ENCODE results near the gene CFP.
"Not testable (repeated sequence)": the region's sequence is repeated elsewhere in the genome, so short reads cannot be mapped to it uniquely, and the experiment has no call there.

CFP gene

DNA sequence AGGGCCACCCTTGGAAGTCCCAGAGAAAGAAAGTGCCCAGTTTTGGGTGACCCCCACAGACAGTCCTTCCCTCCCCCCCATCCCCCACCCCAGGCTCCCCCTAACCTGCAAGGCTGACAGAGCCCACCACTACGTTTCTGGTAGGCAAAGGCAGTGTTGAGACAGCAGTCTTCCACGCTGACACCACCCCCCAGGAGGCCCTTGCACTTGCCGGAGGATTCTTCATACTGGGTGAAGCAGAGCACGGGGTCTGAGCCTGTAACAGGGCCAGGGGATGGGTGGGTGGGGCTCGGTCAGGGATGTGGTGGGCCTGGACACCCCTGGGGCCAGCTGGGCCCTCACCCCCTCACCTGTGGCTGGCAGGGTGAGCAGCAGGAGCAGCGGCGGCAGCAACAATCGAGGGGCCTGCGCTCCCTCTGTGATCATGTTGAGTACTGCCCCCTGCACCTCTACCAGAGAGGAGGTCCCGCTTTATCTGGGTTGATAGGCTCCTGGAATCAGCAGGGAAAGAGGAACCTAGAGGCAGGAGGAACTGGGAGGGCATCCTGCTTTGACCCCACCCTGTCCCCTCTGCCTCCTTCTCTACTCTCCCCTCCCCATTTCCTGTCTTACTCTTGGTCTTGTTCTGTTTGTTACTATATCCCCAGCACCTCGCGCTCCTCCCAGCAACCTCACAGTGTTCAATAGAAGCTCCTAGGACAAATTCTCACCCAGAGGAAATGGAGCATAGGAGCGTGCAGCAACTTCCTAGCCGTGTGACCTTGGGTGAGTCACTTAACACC lies at the start of gene CFP:
Gene CFP (minus strand): TSS at position 512 of the 782 bp plus-strand sequence. CDS start 86 bp downstream, at position 426.
- no peak for DNase-seq

DNA sequence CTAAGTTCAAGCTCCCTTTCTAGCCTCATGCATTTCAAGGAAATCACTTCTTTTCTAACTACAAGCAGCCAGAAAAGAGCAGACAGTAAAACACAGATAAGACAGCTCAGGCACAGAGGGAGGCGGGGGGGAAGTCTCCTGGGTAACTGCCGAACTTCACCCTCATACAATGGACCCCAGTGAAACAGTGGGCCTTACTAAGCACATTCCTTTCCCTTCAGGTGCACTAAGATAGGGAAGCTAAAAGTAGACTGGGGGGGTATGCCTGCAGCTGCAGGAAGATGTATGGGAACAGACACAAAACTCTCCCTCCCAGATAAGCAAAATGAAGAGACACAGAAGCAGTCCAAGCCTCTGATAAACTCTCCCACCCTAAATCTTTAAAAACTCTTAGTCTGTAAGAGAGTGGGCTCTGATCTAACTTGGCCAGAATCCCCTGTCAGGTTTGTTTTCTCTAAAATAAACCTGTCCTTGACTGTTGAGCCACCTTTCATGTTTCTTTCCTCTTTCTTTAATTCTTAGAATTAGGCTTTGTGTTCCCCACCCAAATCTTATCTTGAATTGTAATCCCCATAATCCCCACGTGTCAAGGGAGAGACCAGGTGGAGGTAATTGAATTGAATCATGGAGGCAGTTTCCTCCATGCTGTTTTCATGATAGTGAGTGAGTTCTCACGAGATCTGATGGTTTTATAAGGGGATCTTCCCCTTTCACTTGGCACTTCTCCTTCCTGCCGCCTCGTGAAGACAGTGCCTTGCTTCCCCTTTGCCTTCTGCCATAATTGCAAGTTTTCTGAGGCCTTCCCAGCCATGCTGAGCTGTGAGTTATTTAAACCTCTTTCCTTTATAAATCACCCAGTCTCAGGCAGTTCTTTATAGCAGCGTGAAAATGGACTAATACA lies 46.5 kb upstream of the CFP start:
- DNase-seq, result not testable (repeated sequence)

DNA sequence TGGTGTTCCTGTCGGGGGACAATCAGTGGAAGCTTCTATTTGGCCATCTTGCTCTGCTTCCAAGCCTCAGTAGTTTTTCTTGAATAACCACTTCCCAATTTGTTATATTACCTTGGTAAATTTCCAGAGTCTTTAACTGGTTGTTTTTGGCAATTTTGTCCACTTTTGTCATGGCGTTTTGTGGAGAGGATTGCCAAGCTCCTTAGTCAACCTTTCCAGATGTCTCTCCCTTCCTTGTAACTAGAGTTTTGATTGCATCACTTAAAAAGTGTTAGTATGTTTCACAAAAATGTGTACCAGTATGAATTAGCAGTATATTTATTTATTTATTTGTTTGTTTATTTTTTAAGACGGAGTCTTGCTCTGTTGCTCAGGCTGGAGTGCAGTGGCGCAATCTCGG lies 45.0 kb upstream of the CFP start:
- DNase-seq, result no peak

DNA sequence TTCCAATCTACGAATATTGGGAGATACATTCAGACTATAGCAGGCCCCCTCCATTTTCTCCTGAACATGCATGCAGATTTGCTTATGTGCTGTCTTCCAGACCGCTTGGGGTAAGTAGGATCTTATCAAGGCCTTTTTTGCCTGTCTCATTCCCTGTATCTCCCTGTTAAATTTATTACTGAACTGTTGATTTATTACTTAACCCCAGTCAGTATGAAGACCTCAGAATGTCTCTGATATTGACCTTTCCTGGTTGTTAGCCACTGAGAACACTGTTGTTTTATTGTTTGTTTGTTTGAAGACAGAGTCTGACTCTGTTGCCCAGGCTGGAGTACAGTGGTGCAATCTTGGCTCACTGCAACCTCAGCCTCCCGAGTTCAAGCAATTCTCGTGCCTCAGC lies 36.1 kb upstream of the CFP start:
- DNase-seq, result not testable (repeated sequence)

DNA sequence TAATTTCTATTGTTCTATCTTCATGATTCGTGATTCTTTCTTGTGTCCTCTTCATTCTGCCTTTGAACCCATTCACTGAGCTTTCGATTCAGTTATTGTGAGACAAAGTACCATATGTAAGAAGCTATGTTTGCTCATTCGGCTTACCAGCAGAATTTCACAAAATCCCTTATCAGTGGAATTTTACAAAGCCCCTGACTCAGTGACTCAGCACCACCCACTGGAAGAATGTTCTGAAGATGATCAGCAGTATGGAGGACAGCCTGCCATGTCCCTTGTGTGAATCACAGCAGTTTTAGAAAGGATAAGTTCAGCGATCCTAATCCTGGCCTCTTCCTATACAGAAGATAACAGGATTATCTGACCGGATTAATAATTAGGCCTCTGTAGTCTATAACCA lies 35.0 kb upstream of the CFP start:
- no peak for DNase-seq

DNA sequence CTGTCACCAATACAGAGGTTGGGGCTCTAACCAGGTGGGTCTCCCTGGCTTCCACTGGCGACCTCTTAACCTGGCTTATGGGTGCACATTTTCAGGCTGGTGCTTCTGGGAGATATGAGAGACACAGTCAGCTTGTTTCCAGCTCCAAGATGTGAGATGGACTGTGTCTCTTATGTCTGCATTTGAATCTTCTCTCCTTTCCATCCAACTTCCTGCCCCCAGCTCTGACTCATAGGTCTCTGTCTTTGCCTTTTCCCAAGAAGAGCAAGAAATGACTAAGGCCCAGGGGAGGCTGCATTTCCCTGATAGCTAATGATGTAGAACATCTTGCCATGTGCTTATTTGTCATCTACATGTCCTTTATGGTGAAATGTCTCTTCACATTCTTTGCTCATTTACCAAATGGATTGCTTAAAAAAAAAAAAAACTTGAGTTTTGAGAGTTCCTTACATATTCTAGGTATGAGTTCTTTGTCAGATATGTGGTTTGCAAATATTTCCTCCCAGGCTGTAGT lies 32.5 kb upstream of the CFP start:
- DNase-seq, result peak; percentile 55

DNA sequence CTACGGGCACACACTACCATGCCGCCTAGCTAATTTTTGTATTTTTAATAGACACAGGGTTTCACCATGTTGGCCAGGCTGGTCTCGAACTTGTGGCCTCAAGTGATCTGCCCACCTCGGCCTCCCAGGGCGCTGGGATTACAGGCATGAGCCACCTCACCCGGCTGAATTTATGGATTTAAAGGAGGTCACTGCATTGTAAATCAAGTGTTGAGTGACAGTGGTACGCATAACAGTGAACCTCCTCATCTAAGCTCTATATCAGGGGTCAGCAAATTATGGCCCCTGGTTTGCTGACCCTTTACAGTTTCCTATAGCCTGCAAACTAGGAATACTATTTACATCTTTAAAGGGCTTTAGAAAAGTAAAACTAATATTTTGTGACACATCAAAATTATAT lies 31.8 kb upstream of the CFP start:
- no peak for DNase-seq

DNA sequence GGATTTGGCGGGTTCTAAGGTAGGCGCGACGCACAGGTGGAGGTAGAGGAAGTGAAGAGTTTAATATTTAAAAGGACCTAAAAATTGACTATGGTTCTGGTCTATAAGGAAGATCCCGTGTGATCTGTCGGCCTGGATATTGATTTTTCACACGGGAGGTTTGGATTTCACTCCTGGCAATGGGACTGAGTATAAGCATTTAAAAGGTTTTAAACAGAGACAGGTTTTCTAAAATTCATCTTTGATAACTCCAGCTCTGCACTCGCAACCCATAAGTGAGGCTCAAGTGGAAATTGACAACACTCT lies 29.6 kb upstream of the CFP start:
- DNase-seq, result no peak

DNA sequence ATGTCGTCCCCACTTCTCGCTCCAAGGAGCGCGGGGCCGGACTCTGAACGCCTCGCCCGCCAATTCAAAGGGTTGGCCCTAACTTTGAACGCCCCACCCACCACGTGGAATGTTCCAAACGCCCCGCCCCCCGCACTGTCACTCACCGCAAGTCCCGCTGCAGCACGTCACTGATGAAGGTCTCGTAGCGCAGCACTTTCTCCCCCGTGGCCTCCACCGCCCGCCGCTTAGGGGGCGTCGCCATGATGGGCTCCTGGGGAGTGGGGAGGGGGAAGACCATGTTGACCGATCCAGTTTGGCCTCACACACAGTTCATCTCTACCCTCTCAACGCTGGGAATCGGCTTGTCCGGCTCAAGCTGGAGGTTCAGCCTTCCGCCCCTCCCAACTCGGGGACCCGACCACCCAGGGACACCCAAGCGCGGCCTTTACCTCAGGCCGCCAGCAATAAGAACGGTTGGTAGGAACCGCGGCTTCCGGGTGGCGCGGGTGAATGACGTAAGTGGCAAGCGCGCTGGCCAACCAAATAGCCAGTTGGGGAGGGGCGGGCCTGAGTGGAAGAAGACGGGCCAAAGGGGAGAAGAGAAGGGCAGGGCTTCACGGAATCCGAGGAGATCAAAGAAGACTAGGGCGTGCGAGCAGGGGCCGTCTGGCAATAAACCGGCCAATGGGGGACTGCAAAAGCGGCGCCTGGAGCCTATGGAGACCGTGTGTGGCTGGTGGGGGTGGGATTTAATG lies 29.1 kb upstream of the CFP start, which contains the start of gene UXT:
Gene UXT (minus strand): TSS at position 497 of the 737 bp plus-strand sequence. CDS start 253 bp downstream, at position 244.
- peak; percentile 85 for DNase-seq

DNA sequence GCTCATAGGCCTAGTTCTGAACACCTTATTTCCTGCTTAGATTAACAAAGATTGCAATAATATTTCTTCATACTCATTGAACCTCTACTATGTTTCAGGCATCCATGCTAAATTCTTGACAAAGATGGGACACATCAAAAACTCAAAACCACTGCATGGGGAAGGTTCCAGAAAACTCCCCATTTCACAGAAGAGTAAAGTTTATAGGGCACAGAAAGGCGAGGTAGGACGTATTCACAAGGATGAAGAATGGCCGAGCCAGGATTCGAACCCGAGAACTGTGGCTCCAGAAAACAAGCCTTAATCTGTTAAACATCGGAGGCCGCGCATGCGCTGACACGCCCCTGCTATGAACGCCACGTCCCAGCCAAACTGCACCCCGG lies 28.6 kb upstream of the CFP start:
- no peak for DNase-seq

DNA sequence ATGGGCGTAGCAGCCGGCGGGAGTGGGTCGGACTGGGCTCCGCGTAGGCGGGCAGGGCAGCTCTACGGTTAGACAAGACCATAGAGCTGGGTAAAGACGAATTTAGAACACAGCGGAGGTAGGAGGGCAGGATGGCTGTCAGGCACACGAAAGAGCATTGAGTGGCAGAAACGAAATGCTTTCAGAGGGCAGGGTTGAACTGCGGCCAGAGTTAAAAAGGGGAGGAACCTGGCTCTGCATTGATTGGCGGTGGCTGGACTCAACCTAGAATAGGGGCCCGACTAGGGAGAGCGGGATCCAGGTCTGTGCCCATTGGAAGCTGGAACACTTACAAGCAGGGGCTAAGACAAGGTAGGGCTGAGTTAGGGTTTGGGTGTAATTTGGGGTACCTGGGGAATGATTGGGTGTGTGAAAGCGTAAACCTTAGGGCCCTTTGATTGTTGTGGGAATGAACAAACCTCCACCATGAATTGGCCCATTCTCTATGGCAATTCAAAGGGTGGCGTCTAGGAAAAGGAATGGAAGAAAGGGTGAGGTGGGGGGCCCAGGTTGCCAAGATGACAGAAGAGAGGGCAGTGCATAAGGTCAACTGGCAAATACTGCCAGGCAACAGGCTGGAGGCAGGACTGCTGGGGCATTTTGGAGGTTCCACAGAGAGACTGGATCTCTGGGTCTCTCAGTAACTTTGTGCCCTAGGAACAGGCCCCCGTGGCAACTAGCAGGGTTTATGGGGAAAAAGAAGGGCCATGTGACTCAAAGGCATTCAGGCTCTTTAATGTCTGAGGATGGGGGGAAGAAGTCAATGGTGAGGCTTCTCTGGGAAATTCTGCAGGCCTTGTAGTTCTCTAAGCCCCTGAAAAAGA lies 21.5 kb upstream of the CFP start:
- DNase-seq, result no peak

DNA sequence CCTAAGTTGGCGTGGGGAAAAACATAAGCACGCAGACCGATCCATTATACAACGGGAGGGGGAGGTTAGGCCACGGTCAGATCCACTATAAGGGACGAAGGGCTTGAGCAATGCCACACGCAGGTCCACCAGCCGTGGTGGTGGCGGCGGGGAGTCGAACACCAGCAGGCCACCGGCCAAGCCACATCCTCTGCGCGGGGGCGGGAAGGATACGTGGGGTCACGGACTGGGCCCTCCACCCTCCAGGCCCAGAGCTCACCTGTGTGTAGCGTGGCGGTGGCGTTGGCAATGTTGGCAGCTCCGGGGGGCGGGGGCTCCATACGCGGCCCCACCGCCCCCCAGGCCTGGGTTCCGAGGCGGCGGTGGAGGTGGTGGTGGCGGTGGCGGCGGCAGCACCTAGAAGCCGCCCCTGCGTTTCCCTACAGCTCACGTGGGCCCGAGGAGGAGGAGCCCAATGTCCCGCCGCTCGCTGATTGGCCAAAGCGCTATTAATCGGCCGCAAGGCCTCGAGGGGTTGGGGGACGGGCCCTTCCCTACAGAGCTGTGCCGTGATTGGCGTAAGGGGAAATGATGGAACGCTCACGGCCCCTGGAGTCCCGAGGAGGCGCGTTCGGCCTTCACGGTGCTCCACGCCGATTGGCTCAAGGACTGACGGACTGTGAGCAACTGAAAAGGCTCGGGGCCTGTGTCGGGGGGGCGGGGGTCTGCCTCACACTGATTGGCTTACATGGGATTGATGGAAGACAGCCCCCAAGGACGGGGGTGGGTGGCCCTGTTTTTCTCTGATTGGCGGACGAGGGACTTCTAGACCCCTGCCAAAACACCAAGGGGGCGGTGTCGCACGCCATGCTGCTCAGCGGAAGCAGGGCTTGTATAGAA lies 20.7 kb upstream of the CFP start, which contains the start of gene ELK1:
Gene ELK1 (minus strand): TSS at position 400 of the 879 bp plus-strand sequence. CDS start 9,122 bp downstream, outside the sequence.
- DNase-seq, result peak; percentile 88

DNA sequence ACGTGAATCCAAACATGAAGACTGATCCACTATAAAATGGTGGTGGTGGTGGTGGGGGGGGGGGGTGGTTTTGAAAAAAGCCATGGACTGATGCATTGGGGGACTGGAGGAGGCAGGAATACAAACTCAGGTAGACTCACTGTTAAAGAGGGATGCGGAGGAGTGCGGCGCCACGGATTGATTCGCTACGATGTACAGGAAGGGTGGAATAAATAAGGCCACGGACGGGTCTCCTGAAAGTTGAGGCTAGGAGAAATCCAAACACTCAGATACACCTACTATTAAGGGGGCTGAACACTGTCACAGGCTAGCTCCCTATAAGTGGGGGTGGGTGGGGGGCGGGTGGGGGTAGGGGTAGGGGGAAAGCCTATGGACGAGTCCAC lies 20.0 kb upstream of the CFP start:
- no peak for DNase-seq

DNA sequence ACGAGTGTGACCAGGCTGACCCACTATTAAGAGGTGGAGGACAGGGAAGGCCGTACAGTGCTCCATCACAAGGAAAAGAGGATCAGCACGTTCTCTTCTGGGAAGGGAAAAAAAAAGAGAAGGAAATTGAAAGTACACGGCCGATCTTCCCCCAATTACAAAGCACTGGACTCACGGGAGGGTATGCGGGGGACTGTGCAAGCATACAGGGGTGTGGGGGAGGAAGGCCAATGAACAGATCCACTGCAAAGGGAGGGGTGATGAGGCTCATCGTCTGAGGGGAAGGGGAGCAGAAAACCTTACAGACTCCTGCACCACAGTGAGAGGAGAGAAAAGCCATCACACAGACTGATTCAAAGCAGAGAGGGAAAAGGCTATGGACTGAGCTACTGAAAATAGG lies 19.5 kb upstream of the CFP start:
- no peak for DNase-seq

DNA sequence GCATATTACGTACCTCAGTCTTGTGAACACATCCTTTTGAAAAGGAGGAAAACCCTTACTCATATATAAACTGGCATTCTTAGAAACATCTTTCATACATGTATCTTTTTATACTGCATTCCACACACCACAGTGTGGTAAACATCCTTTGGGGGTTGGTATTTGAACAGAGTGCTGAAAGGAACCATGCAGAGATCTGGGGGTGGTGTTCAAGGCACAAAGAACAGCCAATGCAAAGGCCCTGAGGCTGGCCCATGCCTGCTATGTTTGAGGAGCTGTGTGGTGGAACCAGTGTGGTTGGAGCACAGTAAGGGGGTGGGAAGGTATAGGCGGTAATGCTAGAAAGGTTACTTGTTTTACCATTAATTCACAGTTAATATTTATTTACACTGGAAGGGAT lies 18.6 kb upstream of the CFP start:
- no peak for DNase-seq

DNA sequence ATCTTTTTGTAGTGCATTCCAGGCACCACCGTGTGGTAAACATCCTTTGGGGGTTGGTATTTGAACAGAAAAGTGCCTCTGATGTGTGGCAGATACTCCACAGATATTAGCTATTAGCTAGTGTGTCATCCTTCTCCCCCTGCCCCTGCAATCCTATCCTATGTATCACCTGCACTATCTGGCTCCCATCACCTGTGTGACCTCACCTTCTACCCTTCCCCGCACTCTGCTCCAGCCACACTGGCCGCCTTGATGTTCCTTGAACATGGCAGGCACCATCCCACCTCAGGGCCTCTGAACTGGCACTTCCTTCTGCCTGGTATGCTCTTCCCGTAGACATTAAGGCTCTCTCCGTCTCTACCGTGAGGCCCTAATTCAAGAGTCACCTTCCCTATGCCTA lies 16.9 kb upstream of the CFP start:
- DNase-seq, result no peak

DNA sequence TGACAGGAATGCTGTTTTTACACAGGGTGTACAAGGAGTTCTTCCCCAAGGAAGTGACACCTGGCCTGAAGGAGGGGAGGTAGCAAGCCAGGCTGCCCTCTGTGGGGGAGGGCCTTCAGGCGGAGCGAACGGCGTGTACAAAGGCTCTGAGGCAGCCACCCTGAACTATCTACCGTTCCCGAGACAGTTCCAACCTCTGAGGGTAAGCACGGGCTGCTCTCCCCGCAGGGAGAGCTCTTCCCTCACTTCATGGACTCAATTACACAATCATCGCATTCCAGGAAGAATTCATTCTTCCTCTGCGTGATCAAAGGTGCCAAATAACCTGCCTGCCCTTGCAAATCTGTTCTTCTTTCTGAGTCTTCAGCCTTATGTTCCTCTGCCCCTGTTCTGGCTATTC lies 15.8 kb upstream of the CFP start:
- no peak for DNase-seq

DNA sequence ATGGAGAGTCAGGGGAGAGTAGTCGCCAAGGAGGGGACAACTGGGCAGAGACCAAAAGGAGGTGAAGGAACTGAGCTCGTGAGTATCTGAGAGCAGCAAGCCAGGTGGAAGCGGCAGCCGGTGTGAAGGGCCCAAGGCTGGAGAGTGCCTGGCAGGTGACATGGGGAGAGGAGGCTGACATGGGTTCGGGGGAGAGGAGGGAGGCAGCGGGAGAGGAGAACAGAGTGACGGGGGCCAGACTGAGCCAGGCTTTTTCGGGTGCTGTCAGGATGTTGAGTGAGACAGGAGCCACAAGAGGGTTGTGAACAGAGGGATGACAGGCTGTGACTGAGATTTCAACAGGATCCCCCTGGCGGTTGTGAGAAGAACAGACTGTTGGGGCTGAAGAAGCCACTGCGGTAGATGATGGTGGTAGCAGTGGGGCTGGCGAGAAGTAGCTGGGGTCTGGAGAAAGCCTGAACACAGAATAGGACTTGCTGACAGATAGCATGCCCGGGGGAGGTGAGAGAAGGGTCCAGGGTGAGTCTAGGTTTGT lies 14.9 kb upstream of the CFP start:
- DNase-seq, result no peak

DNA sequence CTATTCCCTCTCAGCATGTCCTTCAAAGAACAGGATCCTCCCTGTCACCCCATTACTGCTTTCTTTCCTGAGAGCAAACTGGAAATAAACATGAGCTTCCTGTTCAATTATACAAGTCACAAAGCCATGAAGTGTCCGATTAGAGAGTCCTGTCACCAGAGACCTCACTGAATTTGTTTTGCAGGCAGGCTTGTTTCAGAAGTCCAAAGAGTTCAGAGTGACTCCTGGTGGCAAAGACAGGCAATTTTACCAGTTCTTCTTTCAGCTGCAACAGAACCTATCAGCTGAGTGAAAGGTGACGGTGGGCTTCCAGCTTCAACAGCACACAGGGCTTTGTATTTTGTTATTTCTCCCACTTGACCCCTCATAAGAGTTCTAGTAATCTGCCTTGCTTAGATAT lies 14.2 kb upstream of the CFP start:
- DNase-seq, result no peak

DNA sequence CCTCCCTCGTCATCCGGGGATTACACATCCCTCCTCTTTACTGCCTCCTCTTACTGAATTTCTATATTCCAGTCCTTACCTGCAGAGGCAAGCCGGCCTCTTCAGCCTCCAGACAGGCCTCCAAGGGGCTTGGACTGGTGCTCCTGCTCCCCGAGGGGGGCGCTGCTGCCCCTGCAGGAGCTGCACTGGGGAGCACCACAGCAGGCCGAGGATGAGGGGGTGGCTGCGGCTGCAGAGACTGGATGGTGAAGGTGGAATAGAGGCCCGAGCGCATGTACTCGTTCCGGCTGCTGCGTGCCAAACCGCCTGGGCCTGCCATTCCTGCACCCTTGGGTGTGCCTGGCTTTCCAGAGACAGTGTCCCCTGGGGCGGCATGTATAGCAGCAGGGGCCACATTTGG lies 9.1 kb upstream of the CFP start:
- DNase-seq, result no peak

Data from amniotic stem cell (primary cell).